HG03378 (cell line): ENCODE measurements around the gene ATP11B.

ENCODE experiments used
- ATAC-seq: cut with Tn5 transposase; IDR thresholded peaks from one replicate; pipeline ENCODE4 v1.9.1; 2021; ENCODE audit warnings: mild to moderate bottlenecking, moderate library complexity; ENCODE audit not compliant: unreplicated experiment

ATP11B gene

GRCh38 chr3:182792901-182793662 lies at the start of gene ATP11B:
Gene ATP11B (plus strand): TSS chr3:182793504. CDS start chr3:182793760, 256 bp downstream.
- peak; percentile 51 for ATAC-seq

DNA sequence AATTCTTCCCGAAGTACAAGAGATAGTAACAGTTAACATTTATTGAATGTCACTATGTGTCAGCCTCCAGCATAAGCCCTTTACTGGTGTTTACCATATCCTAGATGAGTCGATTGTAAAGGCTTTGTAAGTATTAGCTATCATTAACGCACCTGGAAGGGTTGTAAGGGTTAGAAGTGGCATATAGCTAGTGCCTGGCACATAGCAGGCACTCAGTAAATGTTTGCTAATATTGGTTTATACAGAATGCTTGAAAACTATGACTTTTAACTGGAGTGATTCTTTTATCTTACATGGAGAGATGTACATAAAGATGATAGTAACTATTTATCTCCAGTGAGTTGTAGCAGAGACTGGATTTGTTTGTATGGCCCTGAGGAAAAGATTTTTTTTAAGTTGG lies 46.3 kb upstream of the ATP11B start:
- no peak for ATAC-seq

DNA sequence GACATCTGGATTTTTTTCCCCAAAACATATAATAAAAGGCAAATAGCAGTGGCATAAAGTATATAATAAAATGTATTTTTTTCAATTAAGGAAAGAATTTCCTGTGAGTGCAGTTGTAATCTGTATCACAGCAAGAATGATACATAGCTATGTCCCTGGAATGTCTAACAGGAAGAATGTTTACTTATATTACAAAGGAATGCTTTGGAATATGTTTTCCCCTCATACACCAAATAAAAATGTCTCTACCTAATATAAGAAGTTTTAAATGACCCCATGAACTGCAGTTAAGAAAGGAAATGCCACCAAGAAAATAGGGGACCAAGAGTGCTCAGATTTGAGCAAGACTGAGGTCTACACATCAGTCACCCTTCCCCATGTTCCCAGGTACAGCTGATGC lies 38.0 kb upstream of the ATP11B start:
- no peak for ATAC-seq

GRCh38 chr3:182755712-182756111 lies 37.6 kb upstream of the ATP11B start:
- ATAC-seq: no peak

DNA sequence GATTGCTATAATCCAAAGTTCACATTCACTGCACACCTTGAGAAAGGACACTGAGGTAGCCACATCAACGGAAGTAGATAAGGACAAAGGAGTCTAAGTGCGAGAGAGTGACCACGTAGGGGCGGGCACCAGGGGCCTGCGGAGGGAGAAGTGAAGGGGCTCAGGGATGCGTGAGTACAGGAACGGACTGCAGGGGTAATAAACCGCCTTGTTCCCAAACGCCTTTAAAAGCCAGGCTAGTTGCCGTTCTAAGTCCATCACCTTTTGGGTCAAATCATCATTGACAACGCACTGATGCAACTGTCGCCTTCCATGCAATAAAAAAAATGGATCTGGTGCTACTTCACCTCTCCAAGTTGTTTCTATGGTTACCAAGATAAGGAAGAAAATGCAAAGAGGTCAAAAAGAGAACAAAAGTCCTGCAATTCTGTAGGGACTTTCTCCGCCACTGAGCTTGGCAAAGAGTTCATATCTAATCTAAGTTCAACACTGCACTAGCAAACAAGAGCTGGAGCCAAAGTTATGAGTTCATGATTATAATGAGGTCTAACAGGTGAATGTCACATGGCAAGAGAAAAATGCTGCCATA lies 32.6 kb upstream of the ATP11B start:
- ATAC-seq: no peak

DNA sequence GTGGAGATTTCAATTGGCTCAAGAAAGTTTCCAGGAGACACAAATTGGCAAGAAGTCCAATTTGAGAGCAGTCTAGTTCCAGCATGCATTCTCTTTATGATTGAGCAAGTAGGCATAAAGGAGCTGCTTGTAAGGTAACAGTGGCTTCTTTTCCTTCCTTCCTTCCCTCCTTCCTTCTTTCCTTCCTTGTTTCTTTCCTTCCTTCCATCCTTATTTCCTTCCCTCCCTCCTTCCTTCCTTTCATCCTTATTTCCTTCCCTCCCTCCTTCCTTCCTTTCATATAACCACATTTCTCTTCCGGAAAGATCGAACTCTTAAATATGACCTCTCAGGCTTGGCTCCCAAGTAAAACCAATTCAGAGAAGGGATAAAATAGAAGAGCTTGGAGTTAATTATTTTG lies 29.4 kb upstream of the ATP11B start:
- ATAC-seq: no peak

DNA sequence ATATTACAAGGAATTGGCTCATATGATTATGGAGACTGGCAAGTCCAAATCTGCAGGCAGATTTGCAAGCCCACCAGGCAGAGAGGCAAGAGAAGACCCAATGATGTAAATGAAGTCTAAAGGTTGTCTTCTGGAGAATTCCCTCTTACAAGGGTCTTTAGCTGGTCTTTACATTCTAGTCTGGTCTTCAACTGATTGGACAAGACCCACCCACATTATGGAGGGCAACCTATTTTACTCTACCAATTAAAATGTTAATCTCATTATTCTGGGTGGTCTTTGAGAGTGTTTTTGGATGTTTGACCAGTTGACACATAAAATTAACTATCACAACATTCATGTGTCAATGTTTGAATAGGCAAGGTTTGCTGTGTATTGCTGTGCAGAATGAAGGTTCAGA lies 28.0 kb upstream of the ATP11B start:
- no peak for ATAC-seq

DNA sequence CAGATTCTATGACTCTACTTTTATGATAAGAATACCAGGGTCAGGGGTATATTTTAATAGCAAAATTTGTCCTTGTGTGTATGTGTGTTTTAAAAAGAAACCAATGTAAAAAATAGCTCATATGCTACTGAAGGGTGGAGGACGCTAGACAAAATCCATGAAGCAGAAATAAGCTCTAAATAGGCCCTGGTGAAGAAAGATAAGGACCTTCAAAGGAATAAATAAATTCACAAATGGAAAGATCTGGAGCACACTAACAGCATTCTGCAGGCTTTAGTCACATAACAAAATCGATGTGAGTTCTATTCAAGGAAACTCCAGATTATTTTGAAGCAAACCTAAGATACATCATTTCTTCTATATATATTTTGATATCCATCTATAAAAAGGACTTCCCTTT lies 27.2 kb upstream of the ATP11B start:
- ATAC-seq: no peak

DNA sequence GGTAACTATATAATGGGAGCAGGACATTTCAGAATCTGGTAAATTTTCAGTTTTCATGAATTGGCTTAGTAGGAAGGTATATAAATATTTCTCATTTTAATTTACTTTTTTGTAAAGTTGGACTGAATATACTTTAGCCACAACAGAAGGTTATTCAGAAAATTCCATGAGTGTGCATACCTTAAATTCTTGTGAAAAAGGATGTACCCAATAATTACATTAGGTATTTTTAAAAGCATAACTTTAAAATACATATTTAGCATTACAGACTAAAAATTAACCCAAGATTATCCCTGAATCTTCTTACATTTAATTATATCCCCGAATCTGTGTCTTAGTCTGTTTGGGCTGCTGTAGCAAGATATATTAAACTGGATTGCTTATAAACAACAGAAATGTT lies 24.9 kb upstream of the ATP11B start:
- ATAC-seq: no peak

- ATAC-seq: no peak
These were observed 23.6 kb upstream of the ATP11B start for GRCh38 chr3:182769673-182770072.

DNA sequence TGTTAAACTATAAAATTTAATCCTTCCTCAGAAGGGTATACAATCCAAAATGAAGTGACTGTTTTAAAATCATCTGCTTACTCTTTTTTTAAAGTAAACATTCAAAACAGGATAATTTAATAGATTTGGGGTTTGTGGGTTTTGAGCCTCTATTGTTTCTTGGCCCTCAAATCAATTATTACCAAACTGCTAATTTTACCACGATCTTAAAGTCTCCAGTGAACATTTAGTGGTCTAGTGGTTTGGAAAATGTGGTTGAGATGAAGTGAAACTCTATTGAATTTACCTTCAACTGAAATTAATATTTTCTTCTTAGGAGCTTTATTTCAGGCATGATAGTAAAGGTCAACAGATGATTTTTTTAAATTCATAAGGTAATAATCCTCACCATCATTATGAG lies 11.2 kb upstream of the ATP11B start:
- peak; percentile 80 for ATAC-seq

GRCh38 chr3:182783106-182783505 lies 10.2 kb upstream of the ATP11B start:
- ATAC-seq: no peak

GRCh38 chr3:182784542-182784941 lies 8.8 kb upstream of the ATP11B start:
- ATAC-seq: no peak

DNA sequence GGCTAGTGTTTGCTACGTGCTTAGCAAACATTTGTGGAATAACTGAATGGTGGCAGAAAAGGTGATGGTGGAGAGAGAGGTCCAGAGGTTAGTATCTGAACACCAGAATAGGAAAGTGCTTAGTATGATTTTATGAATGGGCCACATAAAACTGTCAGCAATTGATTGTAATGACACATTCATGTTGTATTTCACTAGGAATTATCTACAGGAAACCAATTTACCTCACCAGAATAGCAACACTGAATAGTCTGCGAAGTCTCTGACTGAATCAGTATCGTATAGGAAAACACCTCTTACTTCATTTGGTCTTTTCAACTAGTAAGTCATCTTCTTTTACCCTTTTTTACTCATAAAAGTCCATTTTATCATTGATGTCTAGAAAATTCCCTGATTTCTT lies 8.2 kb upstream of the ATP11B start:
- ATAC-seq: no peak

DNA sequence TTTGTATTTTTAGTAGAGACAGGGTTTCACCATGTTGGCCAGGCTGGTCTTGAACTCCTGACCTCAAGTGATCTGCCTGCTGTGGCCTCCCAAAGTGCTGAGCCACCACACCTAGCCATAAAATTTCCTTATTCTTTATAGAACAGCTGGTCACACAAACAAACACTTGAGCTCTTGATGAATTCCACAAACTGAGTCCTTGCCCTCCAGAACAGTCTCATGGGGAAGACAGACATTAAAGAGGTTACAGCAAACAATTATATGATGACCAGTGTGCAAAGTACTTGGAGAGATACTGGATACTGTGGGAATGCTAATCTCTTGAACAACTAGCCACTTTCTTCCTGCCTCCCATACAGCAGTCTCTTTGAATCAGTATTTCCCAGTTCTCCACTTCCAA lies 7.5 kb upstream of the ATP11B start:
- ATAC-seq: no peak

DNA sequence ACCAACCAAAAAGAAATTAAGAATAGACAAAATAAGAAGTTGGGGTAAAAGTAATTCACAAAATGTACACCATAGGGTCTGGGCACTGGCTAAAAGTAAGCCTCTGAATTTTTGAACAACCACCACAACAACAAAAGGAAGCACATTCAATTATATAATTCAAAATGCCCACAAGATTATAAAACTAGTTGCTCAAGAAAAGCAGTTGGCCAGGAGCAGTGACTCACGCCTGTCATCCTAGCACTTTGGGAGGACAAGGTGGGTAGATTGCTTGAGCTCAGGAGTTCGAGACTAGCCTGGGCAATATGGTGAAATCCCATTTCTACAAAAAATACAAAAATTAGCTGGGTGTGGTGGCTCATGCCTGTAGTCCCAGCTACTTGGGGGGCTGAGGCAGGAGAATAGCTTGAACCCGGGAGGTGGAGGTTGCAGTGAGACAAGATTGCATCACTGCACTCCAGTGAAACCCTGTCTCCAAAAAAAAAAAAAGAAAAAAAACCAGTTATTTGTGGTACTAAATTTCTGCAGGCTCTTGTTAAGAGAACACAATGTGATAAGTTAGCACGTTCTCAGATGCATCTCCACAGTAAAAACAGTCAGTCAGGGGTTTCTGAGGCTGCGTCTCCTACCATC lies 6.6 kb upstream of the ATP11B start:
- no peak for ATAC-seq

DNA sequence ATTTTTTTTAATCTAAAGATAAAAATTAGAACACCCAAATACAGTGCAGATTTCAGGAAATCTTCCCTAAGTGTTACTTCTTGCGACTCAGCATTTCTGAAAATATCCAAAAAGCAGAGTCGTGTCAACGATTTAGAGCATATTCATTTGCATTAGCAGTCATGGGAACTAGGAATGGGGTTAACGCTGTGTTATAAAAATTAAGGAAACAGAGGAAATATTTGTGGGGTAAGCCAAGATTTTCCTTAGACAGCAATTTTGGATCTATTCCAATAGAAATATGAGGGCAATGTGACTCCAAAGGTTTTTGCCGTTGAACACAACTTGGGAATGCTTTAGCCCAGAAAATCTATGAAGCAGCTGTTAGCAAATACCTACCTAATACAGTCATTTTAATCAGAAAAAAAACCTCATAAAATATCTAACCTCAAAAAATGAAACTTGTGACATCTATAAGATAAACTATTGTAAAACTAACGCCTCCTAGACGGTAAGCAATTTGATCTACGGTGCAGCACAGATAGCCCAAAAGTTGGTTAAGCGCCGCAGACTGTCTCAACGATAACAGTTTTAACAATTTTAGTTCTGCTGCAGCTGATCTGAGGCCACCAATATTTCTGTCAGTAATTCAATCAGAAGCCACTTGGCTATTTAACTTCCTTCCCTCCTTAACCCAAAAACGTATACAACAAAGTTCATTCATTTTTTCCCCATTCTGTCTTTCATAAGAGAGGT lies 5.8 kb upstream of the ATP11B start:
- ATAC-seq: no peak

DNA sequence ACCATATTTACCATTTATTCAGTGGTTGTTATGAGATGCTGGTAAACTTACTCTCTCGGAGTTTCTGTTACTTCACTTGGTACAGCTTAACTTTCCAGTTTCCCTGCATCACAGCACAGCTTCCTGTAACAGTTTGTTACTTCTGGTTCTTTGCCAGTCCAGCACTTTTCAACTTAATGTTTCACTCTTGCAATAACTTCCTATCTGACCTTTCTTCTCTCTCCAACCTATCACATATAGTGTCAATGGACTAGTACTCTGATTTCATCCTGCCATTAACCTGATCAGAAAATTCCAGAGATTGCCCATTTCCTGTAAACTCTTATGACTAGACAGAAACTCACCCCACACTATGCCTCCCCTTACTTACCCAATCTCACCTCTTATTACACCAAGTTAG lies 3.9 kb upstream of the ATP11B start:
- ATAC-seq: peak; percentile 32

GRCh38 chr3:182790612-182791011 lies 2.7 kb upstream of the ATP11B start:
- ATAC-seq: no peak

GRCh38 chr3:182793663-182794454 lies 555 bp downstream of the ATP11B start:
- ATAC-seq: peak; percentile 20
